LNCAP (cell line): ENCODE data around the gene GLT8D2.

Source experiments
- CTCF ChIP-seq: fragments of 450-650 bp; IDR thresholded peaks from 2 replicates; pipeline ENCODE4 v1.5.1; 2017; ENCODE audit warnings: mild to moderate bottlenecking

The GLT8D2 gene

GRCh38 chr12:104006929-104007328 is 43.1 kb downstream of the GLT8D2 start:
- no peak for TF ChIP-seq CTCF

- no peak for TF ChIP-seq CTCF
Measured at GRCh38 chr12:104003596-104003995, 46.4 kb downstream of the GLT8D2 start.

- no peak for TF ChIP-seq CTCF
Measured at GRCh38 chr12:104002686-104003085, 47.3 kb downstream of the GLT8D2 start.

GRCh38 chr12:104000807-104001434 is 49.1 kb downstream of the GLT8D2 start:
- no peak for TF ChIP-seq CTCF

- no peak for TF ChIP-seq CTCF
Measured at GRCh38 chr12:103998976-103999375, 51.0 kb downstream of the GLT8D2 start.

- TF ChIP-seq CTCF: no peak
Measured at GRCh38 chr12:103997286-103997900, 52.6 kb downstream of the GLT8D2 start.

- no peak for TF ChIP-seq CTCF
Measured at GRCh38 chr12:103996595-103996994, 53.4 kb downstream of the GLT8D2 start.
